ENCODE measurements around the gene TOX2. TPM values are rescaled to one million over a fixed set of nuclear protein-coding genes. Genes with fewer than 3 reads are reported as not detected.

The TOX2 gene
- total RNA-seq, 1 experiment from 2014 or later, result 85.4 TPM

- POLR2A ChIA-PET, result no interaction called here
Observed at GRCh38 chr20:44097521-44098255, 183.0 kb downstream of the TOX2 start.

DNA sequence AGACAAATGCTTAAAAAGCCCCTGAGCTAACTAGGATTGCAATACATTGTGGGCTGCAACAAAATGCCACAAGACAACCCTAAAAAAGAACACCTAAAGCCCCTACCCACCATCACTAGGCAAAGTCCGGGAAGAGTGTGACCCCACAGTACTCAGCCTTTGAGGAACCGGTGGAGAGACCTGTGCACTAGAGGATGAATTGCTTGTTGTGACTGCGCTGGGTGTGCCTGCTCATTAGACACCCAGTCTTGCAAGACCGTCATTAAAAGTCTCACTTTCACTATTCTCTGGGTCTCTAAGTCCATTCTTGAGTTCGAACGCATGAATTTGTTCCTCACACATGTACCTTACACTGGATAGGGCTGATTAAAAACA lies 183.6 kb downstream of the TOX2 start:
- H3K27me3 ChIP-seq (ENCODE audit: control insufficient read depth, insufficient read depth, low read length), result peaks cover 14% of the 10 kb centered on the region; the same call in 1 of the 2 replicates
- no peak overlapping the region for H3K4me3 ChIP-seq (ENCODE audit: low read depth in 2 of 2, low read length in 2 of 2)
- no peaks in the 10 kb centered on the region for H3K36me3 ChIP-seq (ENCODE audit: control insufficient read depth, insufficient read depth, low read length)
- POLR2A ChIA-PET, result no interaction called here
- in situ Hi-C loops (cut with HindIII; ENCODE audit: low pct_unique_long_range_greater_than_20kb, low sequenced_read_pairs), result no loop called here
- ATAC-seq, result no peak
- TF ChIP-seq CTCF (IDR thresholded peaks at IDR 0.05), result no peak
- TF ChIP-seq, protein P1, sequence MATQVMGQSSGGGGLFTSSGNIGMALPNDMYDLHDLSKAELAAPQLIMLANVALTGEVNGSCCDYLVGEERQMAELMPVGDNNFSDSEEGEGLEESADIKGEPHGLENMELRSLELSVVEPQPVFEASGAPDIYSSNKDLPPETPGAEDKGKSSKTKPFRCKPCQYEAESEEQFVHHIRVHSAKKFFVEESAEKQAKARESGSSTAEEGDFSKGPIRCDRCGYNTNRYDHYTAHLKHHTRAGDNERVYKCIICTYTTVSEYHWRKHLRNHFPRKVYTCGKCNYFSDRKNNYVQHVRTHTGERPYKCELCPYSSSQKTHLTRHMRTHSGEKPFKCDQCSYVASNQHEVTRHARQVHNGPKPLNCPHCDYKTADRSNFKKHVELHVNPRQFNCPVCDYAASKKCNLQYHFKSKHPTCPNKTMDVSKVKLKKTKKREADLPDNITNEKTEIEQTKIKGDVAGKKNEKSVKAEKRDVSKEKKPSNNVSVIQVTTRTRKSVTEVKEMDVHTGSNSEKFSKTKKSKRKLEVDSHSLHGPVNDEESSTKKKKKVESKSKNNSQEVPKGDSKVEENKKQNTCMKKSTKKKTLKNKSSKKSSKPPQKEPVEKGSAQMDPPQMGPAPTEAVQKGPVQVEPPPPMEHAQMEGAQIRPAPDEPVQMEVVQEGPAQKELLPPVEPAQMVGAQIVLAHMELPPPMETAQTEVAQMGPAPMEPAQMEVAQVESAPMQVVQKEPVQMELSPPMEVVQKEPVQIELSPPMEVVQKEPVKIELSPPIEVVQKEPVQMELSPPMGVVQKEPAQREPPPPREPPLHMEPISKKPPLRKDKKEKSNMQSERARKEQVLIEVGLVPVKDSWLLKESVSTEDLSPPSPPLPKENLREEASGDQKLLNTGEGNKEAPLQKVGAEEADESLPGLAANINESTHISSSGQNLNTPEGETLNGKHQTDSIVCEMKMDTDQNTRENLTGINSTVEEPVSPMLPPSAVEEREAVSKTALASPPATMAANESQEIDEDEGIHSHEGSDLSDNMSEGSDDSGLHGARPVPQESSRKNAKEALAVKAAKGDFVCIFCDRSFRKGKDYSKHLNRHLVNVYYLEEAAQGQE (IDR thresholded peaks at IDR 0.05; ENCODE audit: insufficient read depth in 1 of 2, low read depth in 2 of 2, low read length in 1 of 2), result no peak
- no peak for TF ChIP-seq TCF7L2 (IDR thresholded peaks at IDR 0.05; ENCODE audit: low read depth, low read length)
- TF ChIP-seq SIN3A (IDR thresholded peaks at IDR 0.05; ENCODE audit: borderline replicate concordance, insufficient read depth, low read depth, low read length), result no peak
- no peak for TF ChIP-seq POLR2AphosphoS5 (IDR thresholded peaks at IDR 0.05; ENCODE audit: low read depth, low read length)
- no peaks in the 10 kb centered on the region for H3K9me3 ChIP-seq (ENCODE audit: control insufficient read depth, insufficient read depth, low read depth, low read length)
- no peak for DNase-seq (ENCODE audit: low read depth, low spot score)
- no peak overlapping the region for H3K27ac ChIP-seq (ENCODE audit: low read length)
- H3K4me1 ChIP-seq (ENCODE audit: control insufficient read depth, insufficient read depth, low read length), result no peaks in the 10 kb centered on the region
- no TSS peak for BruUV-seq (replicated peaks)
- intact Hi-C loops (cut with micrococcal nuclease; ENCODE audit: unreplicated experiment), result no loop called here
- CTCF ChIA-PET, result no interaction called here

More at GRCh38 chr20:44097521-44098255, 183.0 kb downstream of the TOX2 start:
- Histone ChIP-seq H3K9me3 (ENCODE audit: control insufficient read depth, insufficient read depth, low read depth, low read length) (no peaks in the 10 kb centered on the region), H3K27ac (ENCODE audit: low read length) (no peak overlapping the region), H3K36me3 (ENCODE audit: control insufficient read depth, insufficient read depth, low read length) (no peaks in the 10 kb centered on the region), H3K4me1 (ENCODE audit: control insufficient read depth, insufficient read depth, low read length) (no peaks in the 10 kb centered on the region), H3K27me3 (ENCODE audit: control insufficient read depth, insufficient read depth, low read length) (peaks cover 9% of the 10 kb centered on the region; the same call in 1 of the 2 replicates), H3K4me3 (ENCODE audit: low read depth in 2 of 2, low read length in 2 of 2) (no peak overlapping the region)
- ATAC-seq, result no peak
- BruUV-seq (replicated peaks), result no TSS peak
- DNase-seq (ENCODE audit: low read depth, low spot score), result no peak
- in situ Hi-C loops (cut with HindIII; ENCODE audit: low pct_unique_long_range_greater_than_20kb, low sequenced_read_pairs), result no loop called here
- TF ChIP-seq TCF7L2 (IDR thresholded peaks at IDR 0.05; ENCODE audit: low read depth, low read length) (no peak), CTCF (IDR thresholded peaks at IDR 0.05) (no peak), POLR2AphosphoS5 (IDR thresholded peaks at IDR 0.05; ENCODE audit: low read depth, low read length) (no peak), SIN3A (IDR thresholded peaks at IDR 0.05; ENCODE audit: borderline replicate concordance, insufficient read depth, low read depth, low read length) (no peak)
- TF ChIP-seq, protein P1 (IDR thresholded peaks at IDR 0.05; ENCODE audit: insufficient read depth in 1 of 2, low read depth in 2 of 2, low read length in 1 of 2), result no peak
- intact Hi-C loops (cut with micrococcal nuclease; ENCODE audit: unreplicated experiment), result no loop called here
- CTCF ChIA-PET, result interaction anchor here (0.6 kb wide), 1 partner anchor 399 kb away, joined by 10 read pairs; no protein-coding TSS in a partner anchor

Data from Panc1 (cell line).